SW 1271 (cell line): ENCODE data around the gene GPR82.
"Not testable (repeated sequence)": the region's sequence is repeated elsewhere in the genome, so short reads cannot be mapped to it uniquely, and the experiment has no call there.

Experiments used
- DNase-seq, 2 experiments: peaks; one replicate each; lab custom pipeline; 2025; lab: John Stamatoyannopoulos, UW

GPR82 gene, protein sequence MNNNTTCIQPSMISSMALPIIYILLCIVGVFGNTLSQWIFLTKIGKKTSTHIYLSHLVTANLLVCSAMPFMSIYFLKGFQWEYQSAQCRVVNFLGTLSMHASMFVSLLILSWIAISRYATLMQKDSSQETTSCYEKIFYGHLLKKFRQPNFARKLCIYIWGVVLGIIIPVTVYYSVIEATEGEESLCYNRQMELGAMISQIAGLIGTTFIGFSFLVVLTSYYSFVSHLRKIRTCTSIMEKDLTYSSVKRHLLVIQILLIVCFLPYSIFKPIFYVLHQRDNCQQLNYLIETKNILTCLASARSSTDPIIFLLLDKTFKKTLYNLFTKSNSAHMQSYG

DNA sequence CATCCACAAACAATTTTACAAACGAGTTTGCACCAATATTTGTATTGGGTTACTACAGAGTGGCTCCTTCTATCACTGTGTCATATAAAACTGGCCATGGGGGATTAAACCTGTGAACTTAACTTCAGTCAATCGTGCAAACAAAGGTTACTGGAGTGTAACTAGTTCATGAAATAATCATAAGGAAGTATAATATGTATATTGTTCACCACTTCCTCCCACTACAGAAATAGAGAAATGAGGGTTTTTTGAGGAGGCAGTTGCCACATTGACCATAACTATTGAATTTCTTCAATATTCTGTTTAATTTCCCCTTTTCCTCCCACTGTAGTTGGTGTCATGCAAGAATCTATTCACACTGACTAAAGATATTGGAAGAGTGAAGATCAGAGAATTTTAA, at the start of gene GPR82:
Gene GPR82 (plus strand): TSS at position 356 of the 400 bp plus-strand sequence. CDS start 2,846 bp downstream, outside the sequence.
- no peak for DNase-seq

DNA sequence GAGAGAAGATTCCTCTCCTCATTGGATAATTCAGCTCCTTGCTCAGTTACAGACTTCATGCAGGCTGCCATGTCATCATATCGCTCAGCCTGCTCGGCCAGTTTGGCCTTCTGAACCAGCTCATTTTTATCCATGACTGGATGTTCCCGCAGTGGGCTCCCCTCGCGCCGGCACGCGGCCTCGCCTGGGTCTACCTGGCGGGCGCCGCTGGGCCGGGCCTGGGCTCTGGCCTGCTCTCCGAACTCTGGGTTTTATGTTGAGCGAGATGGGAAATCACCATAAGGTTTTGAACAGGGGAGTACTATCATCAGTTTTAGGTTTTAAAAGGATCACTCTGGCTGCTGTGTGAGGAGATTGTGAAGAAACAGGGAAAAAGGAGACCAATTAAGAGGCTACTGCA, 47.6 kb upstream of the GPR82 start:
- not testable (repeated sequence) for DNase-seq

DNA sequence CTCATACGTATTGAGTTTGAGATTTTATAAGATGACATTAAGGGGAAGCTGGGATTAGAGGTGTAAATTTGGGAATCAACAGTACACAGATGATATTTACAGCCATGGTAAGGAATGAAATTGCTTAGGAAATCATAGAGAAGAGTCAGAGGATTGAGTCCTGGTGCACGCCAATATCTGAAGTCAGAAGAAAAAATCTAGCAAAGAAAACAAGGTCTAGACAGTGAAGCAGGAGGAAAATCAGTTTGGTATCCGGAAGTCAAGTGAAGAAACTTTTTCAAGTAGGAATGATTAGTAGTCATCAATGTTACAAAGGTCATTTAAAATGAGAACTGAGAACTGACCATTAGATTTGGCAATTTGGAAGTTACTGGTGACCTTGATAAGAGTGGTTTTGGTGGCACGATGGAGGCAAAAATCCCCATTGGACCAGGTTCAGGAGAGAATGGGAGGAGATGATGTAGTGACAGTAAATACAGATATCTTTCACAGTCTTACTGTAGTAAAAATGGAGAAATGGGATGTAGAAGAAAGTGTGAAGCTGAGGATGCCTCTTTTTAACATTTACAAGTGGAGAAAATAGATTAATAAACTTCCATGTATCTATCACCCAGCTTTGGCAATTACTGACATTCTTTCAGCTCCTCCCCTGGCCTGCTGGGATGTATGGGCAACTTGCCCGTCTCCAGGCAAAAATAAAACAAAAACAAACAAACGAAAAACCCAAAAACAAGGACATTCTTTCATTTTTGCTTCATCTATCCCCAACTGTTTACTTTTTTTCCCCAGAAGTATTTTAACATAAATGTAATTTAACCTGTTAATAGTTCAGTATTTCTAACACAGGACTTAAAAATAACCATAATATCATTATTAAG, 46.6 kb upstream of the GPR82 start:
- no peak for DNase-seq

DNA sequence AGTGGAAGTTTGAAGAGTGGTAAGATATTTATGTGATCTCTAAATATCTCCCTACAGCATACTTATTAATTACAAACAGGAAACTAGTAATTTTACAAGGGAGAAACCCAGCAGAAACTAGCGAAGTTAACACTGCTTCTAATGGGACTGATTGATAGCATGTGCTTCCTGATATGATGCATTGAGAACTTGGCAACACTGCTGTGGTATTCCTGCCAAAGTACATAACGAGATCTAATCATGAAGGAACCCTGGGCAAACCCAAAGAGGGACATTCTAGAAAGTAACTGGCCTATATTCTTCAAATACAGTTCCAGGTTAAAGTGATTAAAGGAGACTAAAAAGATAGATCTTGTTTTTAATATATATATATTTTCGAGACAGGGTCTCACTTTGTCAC, 39.8 kb upstream of the GPR82 start:
- DNase-seq: no peak

DNA sequence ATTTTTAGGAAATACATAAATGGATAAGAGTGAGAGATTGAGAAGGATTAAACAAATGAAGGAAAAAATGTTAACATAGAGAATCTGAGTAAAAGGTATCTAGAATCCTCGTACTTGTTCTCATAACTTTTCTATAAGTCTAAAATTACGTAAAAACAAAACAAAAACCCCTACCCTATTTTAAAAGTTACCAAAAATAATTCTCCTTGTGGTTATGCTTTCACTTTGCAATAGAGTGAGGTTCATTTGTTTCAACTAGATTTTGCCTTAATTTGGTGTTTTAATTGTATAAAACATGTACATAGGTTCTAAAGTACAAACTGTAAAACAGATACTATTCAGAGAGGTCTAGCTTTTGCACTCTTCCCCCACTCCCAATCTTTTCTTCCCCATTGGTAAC, 39.0 kb upstream of the GPR82 start:
- DNase-seq: no peak

DNA sequence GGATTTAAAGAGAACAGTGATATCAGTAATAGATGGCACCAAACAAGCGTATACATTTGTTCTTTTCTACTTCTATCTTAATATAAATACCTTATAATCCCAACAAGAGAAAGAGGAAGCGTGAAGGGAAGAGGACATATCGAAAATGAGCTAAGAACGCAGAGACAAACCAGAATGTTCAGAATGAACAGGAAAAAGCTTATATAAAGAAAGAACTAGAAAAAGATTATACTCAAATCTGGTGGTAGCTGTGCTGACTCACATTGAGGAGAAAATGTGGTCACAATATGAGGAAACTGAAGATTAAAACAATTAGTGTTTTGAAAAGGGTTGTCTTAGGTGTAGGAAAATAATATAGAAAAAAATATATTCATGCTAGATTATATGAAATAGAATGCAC, 37.2 kb upstream of the GPR82 start:
- no peak for DNase-seq

DNA sequence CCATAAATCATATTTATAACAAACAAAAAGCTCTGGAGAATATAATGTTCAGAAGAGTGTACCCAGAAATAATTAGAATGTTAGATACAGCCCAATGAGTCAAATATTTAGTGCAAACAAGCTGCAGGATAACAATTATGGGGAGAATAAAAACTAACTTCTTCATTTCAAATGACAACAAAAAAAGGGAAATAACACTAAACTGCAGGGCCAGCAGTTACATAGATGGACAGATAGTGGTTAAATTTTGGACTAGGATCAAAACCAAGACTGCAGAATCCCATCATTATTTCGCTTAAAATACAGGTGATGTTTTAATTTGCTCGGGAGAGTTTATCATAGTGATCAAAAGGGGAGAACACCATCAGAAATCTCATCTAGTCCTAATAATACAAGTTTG, 35.8 kb upstream of the GPR82 start:
- DNase-seq: no peak

DNA sequence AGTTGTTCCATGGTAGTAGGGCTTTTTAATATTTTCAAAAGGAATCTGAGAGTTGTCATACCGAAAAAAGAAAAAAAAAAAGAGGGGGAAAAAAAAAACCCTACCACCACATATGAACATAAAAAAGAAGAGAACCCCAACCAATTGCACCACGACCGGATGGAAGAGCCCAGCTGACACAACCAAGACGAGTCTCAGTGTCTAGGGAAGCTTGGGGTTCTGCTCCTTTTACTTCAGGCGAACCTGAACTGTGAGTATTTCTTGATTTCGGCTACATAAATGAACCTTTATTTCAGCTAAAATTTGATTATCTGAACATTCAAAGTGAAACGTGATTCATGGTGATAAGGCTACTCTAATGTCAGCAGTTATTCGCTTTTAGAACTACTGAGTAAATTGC, 35.1 kb upstream of the GPR82 start, which contains the start of gene GPR34:
Gene GPR34 (plus strand): TSS at position 139 of the 400 bp plus-strand sequence. CDS start 6,661 bp downstream, outside the sequence.
- DNase-seq: no peak

DNA sequence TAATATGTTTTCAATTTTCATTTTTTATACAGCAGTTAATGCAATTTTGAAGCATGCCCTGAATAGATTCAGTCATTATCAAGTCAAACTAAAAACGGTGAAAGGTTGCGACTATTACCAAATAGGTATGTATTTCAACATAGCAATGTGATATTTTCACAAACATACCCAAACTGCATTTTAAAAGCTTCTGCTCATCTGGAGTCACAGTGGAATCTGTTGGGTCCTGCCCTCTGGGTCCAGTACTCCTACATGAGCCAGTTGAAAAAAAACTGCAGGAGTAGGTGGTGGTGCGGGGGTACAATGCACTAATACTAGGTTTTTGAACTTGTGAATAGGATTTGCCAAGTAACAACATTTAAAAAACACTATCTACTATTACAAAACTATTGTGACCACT, 34.3 kb upstream of the GPR82 start:
- no peak for DNase-seq

DNA sequence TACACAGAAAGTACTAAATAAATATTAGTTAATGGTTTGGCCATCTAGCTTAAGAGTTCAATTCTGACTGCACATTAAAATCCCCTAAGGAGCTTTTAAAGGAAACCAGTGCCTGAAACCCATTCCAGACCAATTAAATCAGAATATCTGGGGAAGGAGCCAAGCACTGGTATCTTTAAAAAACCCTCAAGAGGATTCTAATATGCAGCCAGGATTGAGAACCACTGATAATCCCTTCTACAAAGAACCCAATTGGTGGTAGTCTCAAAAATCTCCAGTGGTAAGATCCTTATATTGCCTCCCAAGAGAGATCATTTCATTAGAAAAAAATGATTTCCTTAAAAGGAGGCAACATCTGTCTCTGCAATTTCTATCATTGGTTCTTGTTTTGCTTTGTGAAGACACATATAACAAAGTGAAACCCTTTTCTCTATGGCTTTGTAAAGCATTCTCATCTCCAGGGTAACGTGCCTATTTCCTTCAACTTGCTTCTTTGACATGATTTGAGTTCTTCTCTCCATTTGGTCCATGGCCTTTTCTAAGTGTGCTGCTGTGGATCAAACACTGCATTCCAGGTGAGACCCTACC, 31.7 kb upstream of the GPR82 start:
- no peak for DNase-seq

DNA sequence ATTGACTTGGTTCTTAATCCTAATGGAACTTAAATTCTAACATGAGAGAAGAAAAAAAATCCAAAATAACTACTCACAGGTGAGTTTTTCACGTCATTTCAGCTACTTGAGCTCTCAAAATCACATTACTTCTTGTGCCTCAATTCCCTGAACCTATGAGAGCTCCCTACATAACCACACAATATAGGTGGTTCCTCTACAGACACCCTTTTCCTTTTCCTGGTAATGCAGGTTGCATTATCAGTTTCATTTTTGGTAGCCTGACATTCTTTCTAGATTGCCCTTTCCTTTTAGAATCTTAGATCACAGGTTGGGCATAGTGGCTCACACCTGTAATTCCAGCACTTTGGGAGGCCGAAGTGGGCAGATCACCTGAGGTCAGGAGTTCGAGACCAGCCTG, 31.0 kb upstream of the GPR82 start:
- no peak for DNase-seq

DNA sequence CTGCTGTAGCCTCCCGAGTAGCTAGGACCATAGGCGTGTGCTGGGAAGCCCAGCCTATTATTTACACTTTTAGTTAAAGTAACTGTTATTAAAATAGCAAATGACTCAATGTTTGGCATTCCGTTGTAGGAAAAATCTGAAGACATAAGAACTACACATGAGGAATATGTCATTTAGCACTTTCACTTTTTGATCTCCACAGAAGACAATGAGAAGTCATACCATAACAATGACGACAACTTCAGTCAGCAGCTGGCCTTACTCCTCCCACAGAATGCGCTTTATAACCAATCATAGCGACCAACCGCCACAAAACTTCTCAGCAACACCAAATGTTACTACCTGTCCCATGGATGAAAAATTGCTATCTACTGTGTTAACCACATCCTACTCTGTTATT, 28.6 kb upstream of the GPR82 start:
- no peak for DNase-seq

DNA sequence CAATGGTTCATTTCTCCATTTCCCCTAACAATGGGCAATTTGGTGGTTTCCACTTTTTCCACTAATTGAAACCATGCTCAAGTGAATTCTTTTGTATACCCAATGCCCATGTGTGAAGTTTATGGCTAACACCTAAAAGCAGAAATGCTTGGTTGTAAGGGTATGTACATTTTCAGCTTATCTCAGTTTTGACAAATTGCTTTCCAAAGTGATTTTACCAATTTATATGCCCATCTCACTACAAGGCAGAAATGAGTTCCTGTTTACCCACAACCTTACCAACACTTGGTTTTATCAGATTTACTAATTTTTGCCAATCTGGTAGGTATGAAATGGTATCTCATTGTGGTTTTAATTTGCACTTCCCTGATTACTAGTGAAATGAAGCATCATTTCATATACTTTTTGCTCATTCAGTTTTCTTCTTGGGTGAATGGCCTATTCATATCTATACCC, 20.4 kb upstream of the GPR82 start:
- no peak for DNase-seq

DNA sequence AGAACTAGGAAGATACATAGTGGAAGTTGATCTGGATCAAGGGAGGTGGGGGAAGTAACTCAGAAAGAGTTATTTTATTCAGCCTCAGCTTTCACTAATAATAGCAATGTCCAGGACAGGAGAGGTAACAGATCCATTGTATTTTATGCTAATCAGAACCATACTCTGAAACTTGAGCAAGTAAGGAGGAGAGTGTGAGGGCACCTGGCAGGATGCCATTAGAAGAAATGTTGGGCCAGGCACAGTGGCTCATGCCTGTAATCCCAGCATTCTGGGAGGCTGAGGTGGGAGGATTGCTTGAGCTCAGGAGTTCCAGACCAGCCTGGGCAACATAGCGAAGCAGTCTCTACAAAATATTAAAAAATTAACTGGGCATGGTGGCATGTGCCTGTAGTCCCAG, 18.9 kb upstream of the GPR82 start:
- DNase-seq: no peak

DNA sequence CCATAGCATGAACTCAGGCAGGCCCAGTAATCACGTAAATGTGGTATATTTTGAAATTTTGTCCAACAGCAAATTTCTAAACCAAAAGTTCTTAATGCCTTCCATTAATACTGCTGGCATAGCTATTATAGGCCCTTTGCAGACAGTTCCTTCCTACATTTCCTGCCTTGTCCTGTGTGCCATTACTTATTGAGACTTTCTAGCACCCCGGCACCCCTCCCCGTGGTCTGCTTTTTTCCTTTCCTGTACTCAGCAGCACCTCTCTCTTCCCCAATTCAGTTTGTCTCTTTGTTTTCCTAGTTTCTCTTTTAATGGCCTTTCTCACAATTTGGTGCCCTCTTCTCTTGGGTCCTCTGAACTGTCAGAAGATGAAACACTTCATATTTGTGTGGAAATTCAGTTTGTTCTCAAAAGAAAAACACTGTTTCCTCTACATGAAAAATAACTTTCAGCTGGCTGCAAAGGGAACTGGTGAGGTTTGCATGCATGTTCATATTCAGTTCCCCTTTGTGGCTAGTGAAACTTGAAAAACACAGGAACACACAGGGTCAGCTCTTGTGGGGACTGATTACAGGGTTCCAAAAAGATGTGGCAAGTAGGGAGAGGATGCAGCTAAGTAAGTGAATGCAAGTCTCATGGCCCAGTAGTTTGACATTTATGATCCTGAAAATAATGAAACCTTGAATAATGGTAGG, 18.2 kb upstream of the GPR82 start:
- DNase-seq: no peak

DNA sequence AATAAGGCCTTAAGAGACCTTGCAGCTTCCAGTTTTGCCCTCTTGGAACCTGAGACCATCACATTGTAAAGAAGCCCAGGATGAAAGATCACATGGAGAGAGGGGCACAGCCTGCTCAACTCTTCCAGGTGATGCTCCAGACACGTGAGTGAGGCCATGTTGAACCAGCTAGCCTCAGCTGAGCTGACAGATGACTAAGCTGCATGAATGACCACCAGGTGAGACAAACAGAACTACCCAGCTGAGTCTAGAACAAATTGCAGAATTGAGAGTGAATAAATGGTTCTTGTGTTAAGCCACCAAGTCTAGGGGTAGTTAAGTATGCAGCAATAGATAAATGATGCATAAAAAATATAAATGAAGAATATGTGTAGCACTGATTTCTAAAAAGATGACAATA, 16.8 kb upstream of the GPR82 start:
- no peak for DNase-seq

DNA sequence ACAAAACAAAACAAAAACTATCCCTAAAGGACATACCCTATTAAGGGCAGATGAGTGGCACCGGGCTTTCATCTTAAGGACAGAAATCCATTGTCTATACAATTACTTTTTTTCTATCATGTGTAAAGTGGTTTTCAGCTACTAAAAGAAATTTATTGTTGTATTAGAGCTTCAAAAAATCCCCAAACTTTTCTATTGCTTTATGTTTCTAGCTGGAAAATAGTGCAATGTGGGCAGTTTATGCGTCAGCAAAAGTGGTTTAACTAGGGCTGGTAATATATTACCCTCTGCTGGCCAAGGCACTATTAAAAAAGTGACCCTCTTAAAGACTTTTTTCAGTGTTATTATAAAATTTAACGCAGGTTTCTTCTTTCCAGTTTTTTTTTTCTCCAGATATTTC, 15.5 kb upstream of the GPR82 start:
- no peak for DNase-seq

DNA sequence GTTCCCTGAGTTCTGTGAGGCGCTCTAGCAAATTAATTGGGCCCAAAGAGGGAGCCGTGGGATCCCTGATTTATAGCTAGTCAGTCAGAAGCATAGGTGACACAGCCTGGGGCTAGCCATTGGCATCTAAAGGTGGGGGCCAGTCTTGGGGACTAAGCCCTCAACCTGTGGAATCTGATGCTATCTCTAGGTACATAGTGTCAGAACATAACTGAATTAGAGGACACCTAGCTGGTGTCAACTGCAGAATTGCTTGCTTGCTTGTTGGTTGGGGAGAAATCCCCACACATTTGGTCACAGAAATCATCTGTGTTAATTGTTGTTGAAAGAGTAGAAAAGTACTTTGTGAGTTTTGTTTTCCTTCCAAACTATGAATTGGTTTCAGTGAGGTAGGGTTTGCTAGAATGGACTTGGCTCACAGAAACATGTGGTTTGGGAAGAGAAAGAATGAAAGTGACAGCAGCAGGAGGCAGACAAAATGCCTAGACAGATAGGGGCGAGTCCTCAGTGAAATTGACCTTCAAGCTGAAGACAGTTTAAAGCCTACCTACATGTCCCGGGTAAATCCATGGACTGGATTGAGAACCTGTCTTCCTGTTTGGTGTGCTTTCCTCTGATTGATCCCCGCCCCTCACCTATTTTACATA, 12.8 kb upstream of the GPR82 start:
- no peak for DNase-seq

DNA sequence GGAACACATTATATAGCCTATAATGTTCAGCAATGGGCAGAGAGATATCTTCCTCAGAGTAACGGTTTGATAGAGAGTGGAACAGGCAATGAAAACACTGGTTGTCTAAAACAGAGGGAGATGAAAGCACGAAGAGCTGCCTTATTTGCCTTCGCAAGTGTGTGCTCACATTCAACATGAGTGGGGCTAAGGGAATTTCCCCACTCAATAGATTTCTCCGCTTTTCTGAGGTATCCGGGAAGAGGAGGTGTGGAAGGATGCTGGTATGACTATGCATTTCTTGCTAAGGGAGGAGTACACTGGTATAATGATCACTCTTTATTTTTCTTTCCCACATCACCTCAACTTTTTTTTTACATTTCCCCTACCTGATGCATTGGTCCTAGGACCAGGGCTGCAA, 7.8 kb upstream of the GPR82 start:
- DNase-seq: no peak

DNA sequence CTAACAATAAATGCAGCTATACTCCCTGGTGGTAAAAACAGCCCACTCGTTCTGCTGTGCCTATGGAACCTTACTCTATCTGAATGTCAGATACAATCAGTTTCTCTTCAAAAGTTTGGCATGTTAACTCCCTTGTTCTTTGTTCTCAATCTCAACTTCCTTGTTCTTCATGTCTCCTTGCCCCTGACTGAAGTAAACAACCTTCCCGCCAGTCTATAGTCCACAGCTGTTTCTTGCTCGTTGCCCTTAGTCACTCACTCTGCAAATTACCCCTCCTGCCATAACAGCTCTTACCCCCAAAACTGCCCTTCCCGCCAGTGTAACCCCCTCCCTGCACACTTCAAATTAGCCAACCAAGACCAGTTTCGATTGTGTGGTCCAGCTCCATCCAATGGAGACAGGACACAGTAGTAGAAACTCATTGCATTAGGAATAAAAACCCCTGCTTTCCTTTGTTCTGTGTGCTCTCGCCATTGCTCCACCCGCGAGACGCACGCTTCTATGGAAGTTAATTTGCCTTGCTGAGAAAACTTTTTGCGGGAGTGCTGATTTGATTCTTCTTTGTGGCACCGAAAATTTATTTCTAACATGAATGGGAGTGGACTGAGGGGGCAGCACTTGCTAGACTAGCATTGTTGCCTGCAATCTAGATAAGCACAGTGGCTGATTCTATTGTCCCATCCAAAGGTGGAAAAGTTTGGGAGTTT, 7.1 kb upstream of the GPR82 start:
- DNase-seq: no peak
